Pancreas (tissue), 10 donors: ENCODE results near the gene TUBA4B. TPM values are rescaled to one million over a fixed set of nuclear protein-coding genes. Genes with fewer than 3 reads are reported as not detected.
"Not testable (repeated sequence)": the region's sequence is repeated elsewhere in the genome, so short reads cannot be mapped to it uniquely, and the experiment has no call there.

ENCODE experiments used
- ATAC-seq, 4 donors: fragments of 200-7000 bp; cut with Tn5 transposase; one replicate each; pipeline versions ENCODE4 v1.8.0 to v1.9.1; 2020; ENCODE audit warnings: mild to moderate bottlenecking in 4 of 4, moderate library complexity in 4 of 4
- DNase-seq, 6 donors: peaks; one replicate each; pipeline ENCODE4 v3.0.0-alpha.2; 2020
- FAIRE-seq: peaks from 2 replicates; lab custom pipeline; 2012; peaks lifted over from hg19 to GRCh38; lab: Jason Lieb, UNC
- H3K27ac ChIP-seq, 4 donors: fragments of 200-600 bp; sonication (generic); 1 replicate in 3 of 4; 2 replicates in 1 of 4; pipeline versions ENCODE4 v1.5.0 to v1.8.0; 2020
- H3K27me3 ChIP-seq, 4 donors: fragments of 200-600 bp; one replicate each; pipeline ENCODE4 v1.8.0; 2021
- H3K36me3 ChIP-seq, 3 donors: fragments of 200-600 bp; sonication (generic) in 1 of 3; one replicate each; pipeline versions ENCODE4 v1.5.0 to v1.8.0; 2020 to 2021
- H3K4me1 ChIP-seq, 3 donors: fragments of 200-600 bp; one replicate each; pipeline ENCODE4 v1.8.0; 2021
- H3K4me3 ChIP-seq, 4 donors: fragments of 200-600 bp; sonication (generic) in 2 of 4; one replicate each; pipeline versions ENCODE4 v1.5.0 to v1.8.0; 2020 to 2021
- H3K9me3 ChIP-seq, 4 donors: fragments of 200-600 bp; one replicate each; pipeline ENCODE4 v1.8.0; 2021
- WGBS, 2 donors: extraction: QIAGEN DNeasy Blood & Tissue Kit; methylation state at CpG; one replicate each; pipeline ENCODE4 v1.1.7; 2013; 5-methylcytosine and 5-hydroxymethylcytosine counted together
- intact Hi-C, 3 donors: fragments of 100-400 bp; cut with DNase I; formaldehyde crosslinking; loops; one replicate each; pipeline versions ENCODE4 v1.11.1 to v1.14.2; 2022
- microRNA-seq, 2 donors: library from miRNA; unstranded; fragments of <30 nt; microRNA quantifications; one replicate each; pipeline versions ENCODE4 to v1.1.0, GENCODE V29; 2019 to 2020
- polyA plus RNA-seq, 2 donors: library from polyadenylated mRNA; stranded (reverse); fragments of 200-250 nt; gene quantifications; one replicate each; pipeline ENCODE4 v1.2.3, GENCODE V29; 2013
- total RNA-seq, 6 donors: library from RNA; stranded (reverse); fragmentation: NEBNext Ultra II Directional in 4 of 6; extraction: Animal tissue kit (Norgen Biotek cat#: 25700) in 4 of 6; gene quantifications; one replicate each; pipeline versions ENCODE4 v1.2.1 to v1.2.4, GENCODE V29; 2021 to 2023
- TF ChIP-seq, protein P1 (sequence below), 4 donors: fragments of 200-600 bp; sonication (generic) in 3 of 4; IDR thresholded peaks; one replicate each; pipeline versions ENCODE4 v1.5.0 to v1.8.0; 2021; ENCODE audit warnings: antibody characterized with exemption in 4 of 4
- donor health status: healthy with polysubstance abuse.
- donor health status: DM: no; HTN: no; CAD: no; lungs with moderate emphysema.
- donor health status: DM: no; HTN: no; CAD: no.
- donor health status: control.
- donor health status: control.
- donor health status: Bipolar disorder and iron deficiency.
- donor health status: DM: yes; HTN: yes; CAD: no.
- donor health status: DM: no; HTN: no; CAD: no.
- donor health status: DM: no; HTN: no; CAD: no.
- donor health status: DM: yes; HTN: yes; CAD: no.

TUBA4B gene
- total and polyA plus RNA-seq, 8 donors: not detected

DNA sequence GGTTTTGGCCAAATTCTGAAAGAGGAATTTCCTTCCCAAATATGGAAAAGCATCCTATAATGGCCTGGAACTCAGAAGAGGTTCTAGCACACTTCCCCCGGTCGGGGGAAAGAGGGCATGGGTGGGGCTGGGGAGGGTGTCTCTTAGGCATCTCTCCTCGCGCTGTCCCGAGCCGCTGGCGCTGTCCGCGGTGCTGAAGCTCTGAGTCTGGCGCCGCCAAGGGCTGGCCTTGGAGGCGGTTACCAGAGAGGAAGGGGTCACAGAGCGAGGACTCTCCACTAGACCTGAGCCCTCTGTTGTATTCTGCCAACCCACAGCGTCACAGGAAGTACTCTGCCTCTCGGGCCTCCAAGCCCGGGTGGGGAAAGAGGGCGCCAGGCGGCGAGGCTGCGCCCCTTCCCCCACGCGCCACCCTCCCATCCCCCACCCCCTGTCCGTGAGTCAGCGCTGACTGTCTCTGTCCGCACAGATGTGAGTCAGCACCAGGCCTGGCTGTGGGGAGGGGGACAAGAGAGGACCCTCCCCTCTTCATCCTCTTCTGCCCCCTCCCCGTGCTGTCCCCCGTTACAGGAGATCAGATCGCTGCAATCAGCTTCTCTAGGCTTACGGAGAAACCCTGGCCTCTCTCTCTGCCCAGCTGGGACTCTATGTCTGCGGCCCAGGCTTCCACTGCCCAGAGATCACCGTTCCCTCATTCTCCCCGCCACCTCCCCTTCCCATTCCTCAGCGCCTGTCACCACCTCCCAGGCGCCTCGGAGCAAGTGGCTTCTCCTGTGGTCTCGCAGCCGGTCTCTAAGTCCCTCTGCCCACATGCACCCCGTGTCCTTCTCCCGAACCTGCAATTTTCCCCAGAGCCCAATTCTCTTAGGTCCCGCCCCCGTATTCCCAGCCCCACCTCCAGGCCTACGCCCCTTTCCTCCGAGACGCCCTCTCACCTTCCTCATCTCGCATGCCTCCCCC, 55.4 kb downstream of the TUBA4B start:
- no peaks in the 10 kb centered on the region for H3K4me1 ChIP-seq
- ATAC-seq (peak; percentile 79 to 97 (median 84)), FAIRE-seq (no peak), DNase-seq (peak in 5 of 6 donors; percentile 53 to 89 (median 77))
- peak overlapping the region in 1 of 4 donors; percentile 6 for H3K4me3 ChIP-seq
- intact Hi-C loops: loop anchor here in 2 of 3 donors (10.0 kb wide), 2 partner anchors 144 to 274 kb away; partner anchors contain the start of gene NHEJ1 (in 1 of the 2)
- no peaks in the 10 kb centered on the region for H3K9me3 ChIP-seq
- peaks cover 0 to 13% (median 2%) of the 10 kb centered on the region in 4 donors for H3K27me3 ChIP-seq
- no peak overlapping the region for H3K27ac ChIP-seq
- TF ChIP-seq, protein P1, sequence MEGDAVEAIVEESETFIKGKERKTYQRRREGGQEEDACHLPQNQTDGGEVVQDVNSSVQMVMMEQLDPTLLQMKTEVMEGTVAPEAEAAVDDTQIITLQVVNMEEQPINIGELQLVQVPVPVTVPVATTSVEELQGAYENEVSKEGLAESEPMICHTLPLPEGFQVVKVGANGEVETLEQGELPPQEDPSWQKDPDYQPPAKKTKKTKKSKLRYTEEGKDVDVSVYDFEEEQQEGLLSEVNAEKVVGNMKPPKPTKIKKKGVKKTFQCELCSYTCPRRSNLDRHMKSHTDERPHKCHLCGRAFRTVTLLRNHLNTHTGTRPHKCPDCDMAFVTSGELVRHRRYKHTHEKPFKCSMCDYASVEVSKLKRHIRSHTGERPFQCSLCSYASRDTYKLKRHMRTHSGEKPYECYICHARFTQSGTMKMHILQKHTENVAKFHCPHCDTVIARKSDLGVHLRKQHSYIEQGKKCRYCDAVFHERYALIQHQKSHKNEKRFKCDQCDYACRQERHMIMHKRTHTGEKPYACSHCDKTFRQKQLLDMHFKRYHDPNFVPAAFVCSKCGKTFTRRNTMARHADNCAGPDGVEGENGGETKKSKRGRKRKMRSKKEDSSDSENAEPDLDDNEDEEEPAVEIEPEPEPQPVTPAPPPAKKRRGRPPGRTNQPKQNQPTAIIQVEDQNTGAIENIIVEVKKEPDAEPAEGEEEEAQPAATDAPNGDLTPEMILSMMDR (IDR thresholded peaks at IDR 0.05): no peak
- WGBS, 2 donors: 5 to 6% methylated on average over 43 to 45 of the region's 45 CpGs
- H3K36me3 ChIP-seq: no peaks in the 10 kb centered on the region

DNA sequence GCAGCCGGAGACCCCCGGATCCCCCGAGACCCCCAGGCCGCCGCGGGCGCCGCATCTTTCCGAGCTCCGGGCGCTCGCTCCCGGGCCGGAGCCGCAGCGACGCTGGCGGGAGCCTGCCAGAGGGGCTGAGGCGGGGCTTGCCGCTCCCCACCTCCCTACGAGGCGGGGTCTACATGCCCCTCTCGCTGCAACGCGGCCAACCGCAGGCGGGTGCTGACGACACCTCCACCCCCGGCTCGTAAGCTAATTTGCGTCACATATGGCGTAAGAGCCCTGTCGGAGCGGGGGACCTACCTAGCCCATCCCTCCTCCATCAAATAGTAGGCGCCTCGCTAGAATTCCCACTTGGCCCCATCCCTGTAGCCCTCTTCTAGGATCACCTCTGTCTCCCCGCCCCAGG, 56.2 kb downstream of the TUBA4B start, which contains the start of gene PTPRN:
Gene PTPRN (minus strand): TSS at position 124 of the 400 bp plus-strand sequence. CDS start 69 bp downstream, at position 55.
- H3K36me3 ChIP-seq: no peaks in the 10 kb centered on the region
- DNase-seq (no peak), ATAC-seq (peak in 3 of 4 donors; percentile 37 to 87 (median 81)), FAIRE-seq (no peak)
- intact Hi-C loops: loop anchor here in 2 of 3 donors (10.0 kb wide), 2 partner anchors 144 to 274 kb away; partner anchors contain the start of gene NHEJ1 (in 1 of the 2)
- peaks cover 0 to 13% (median 2%) of the 10 kb centered on the region in 4 donors for H3K27me3 ChIP-seq
- H3K4me1 ChIP-seq: no peaks in the 10 kb centered on the region
- TF ChIP-seq, protein P1 (IDR thresholded peaks at IDR 0.05): no peak
- peak within 1 kb of the TSS in 1 of 4 donors; percentile 6 for H3K4me3 ChIP-seq
- 4% methylated on average over 35 to 37 of the region's 37 CpGs for WGBS, 2 donors
- H3K9me3 ChIP-seq: no peaks in the 10 kb centered on the region
- no peak within 1 kb of the TSS for H3K27ac ChIP-seq

DNA sequence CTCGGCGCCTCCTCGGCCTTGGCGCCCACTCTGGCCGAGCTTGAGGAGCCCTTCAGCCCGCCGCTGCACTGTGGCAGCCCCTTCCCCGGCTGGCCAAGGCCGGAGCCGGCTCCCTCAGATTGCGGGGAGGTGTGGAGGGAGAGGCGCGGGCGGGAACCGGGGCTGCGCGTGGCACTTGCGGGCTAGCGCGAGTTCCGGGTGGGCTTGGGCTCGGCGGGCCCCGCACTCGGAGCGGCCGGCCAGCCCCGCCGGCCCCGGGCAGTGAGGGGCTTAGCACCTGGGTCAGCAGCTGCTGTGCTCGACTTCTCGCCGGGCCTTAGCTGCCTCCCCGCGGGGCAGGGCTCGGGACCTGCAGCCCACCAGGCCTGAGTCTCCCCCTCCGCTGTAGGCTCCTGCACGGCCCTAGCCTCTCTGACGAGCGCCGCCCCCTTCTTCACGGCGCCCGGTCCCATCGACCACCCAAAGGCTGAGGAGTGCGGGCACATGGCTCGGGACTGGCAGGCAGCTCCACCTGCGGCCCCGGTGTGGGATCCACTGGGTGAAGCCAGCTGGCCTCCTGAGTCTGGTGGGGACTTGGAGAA, 59.7 kb downstream of the TUBA4B start:
- H3K4me1 ChIP-seq, H3K27ac ChIP-seq, FAIRE-seq, H3K36me3 ChIP-seq, intact Hi-C loops, ATAC-seq, H3K4me3 ChIP-seq, DNase-seq, H3K9me3 ChIP-seq: not testable (repeated sequence)
- H3K27me3 ChIP-seq: peaks cover 0 to 13% (median 2%) of the 10 kb centered on the region in 4 donors
- 80 to 84% methylated on average over 31 to 49 of the region's 49 CpGs for WGBS, 2 donors

- FAIRE-seq (no peak), ATAC-seq (no peak), DNase-seq (no peak)
- no peak overlapping the region for H3K27ac ChIP-seq
- no peak overlapping the region for H3K4me3 ChIP-seq
- no peaks in the 10 kb centered on the region for H3K9me3 ChIP-seq
- no peaks in the 10 kb centered on the region for H3K36me3 ChIP-seq
- H3K4me1 ChIP-seq: no peaks in the 10 kb centered on the region
- intact Hi-C loops: no loop called here
- peaks cover 0 to 1% (median 0%) of the 10 kb centered on the region in 4 donors for H3K27me3 ChIP-seq
- TF ChIP-seq, protein P1 (IDR thresholded peaks at IDR 0.05): no peak
- 85 to 86% methylated on average over 16 of the region's 16 CpGs for WGBS, 2 donors
Measured at GRCh38 chr2:219314804-219315468, 61.9 kb downstream of the TUBA4B start.

Small RNA genes within 50 kb of the gene (microRNA-seq; reads per million reads assigned to microRNA genes)
- 0 to 1.2 reads per million in 2 donors for gene MIR153-1

Other genes starting within 250 kb of the TUBA4B start
- gene CFAP65, start 211.7 kb upstream of the TUBA4B start, total RNA-seq: under 1 TPM; 0.06 to 0.22 (median 0.12) TPM
- under 1 TPM; 0.19 to 0.38 TPM for gene CFAP65, start 211.7 kb upstream of the TUBA4B start, polyA plus RNA-seq
- under 1 TPM in 2 of 6 donors, not detected in 4; 0.09 to 0.19 TPM for gene IHH, start 192.3 kb upstream of the TUBA4B start, total RNA-seq
- gene IHH, start 192.3 kb upstream of the TUBA4B start, polyA plus RNA-seq: under 1 TPM in 1 of 2 donors, not detected in 1; 0.09 TPM
- 1 to 10 TPM; 3.9 to 8.7 (median 7.4) TPM for gene NHEJ1, start 92.4 kb upstream of the TUBA4B start, total RNA-seq
- gene NHEJ1, start 92.4 kb upstream of the TUBA4B start, polyA plus RNA-seq: 1 to 10 TPM; 4.1 to 4.2 TPM
- gene SLC23A3, start 83.2 kb upstream of the TUBA4B start, total RNA-seq: 1 to 10 TPM in 1 of 6 donors, under 1 TPM in 5; 0.16 to 2.4 (median 0.68) TPM
- 1 to 10 TPM; 1.8 to 3.0 TPM for gene SLC23A3, start 83.2 kb upstream of the TUBA4B start, polyA plus RNA-seq
- 10 to 100 TPM; 20.1 to 32.9 (median 26.1) TPM for gene CNPPD1, start 76.3 kb upstream of the TUBA4B start, total RNA-seq
- gene CNPPD1, start 76.3 kb upstream of the TUBA4B start, polyA plus RNA-seq: 10 to 100 TPM; 23.6 to 28.0 TPM
- 10 to 100 TPM; 38.7 to 59.4 (median 46.2) TPM for gene RETREG2, start 75.0 kb upstream of the TUBA4B start, total RNA-seq
- 10 to 100 TPM; 31.6 to 59.0 TPM for gene RETREG2, start 75.0 kb upstream of the TUBA4B start, polyA plus RNA-seq
- gene ZFAND2B, start 46.5 kb upstream of the TUBA4B start, total RNA-seq: 10 to 100 TPM; 18.9 to 28.2 (median 23.6) TPM
- gene ZFAND2B, start 46.5 kb upstream of the TUBA4B start, polyA plus RNA-seq: 10 to 100 TPM; 39.0 to 66.9 TPM
- gene ABCB6, start 34.3 kb upstream of the TUBA4B start, total RNA-seq: 1 to 10 TPM; 3.8 to 8.9 (median 6.3) TPM
- 10 to 100 TPM; 26.4 to 36.7 TPM for gene ABCB6, start 34.3 kb upstream of the TUBA4B start, polyA plus RNA-seq
- gene ATG9A, start 23.6 kb upstream of the TUBA4B start, total RNA-seq: 10 to 100 TPM; 17.7 to 25.5 (median 20.5) TPM
- gene ATG9A, start 23.6 kb upstream of the TUBA4B start, polyA plus RNA-seq: 10 to 100 TPM; 12.1 to 19.2 TPM
- gene ANKZF1, start 23.4 kb upstream of the TUBA4B start, total RNA-seq: 10 to 100 TPM; 17.7 to 36.5 (median 28.7) TPM
- gene ANKZF1, start 23.4 kb upstream of the TUBA4B start, polyA plus RNA-seq: 10 to 100 TPM; 66.0 to 85.0 TPM
- gene GLB1L, start 7.8 kb upstream of the TUBA4B start, total RNA-seq: 1 to 10 TPM; 1.8 to 4.1 (median 2.3) TPM
- 1 to 10 TPM; 4.3 to 6.9 TPM for gene GLB1L, start 7.8 kb upstream of the TUBA4B start, polyA plus RNA-seq
- 10 to 100 TPM; 14.7 to 18.5 (median 16.8) TPM for gene STK16, start 7.8 kb upstream of the TUBA4B start, total RNA-seq
- 10 to 100 TPM; 17.1 to 28.4 TPM for gene STK16, start 7.8 kb upstream of the TUBA4B start, polyA plus RNA-seq
- 10 to 100 TPM; 12.2 to 19.5 (median 13.3) TPM for gene TUBA4A, start 675 bp downstream of the TUBA4B start, total RNA-seq
- 10 to 100 TPM; 15.6 to 51.5 TPM for gene TUBA4A, start 675 bp downstream of the TUBA4B start, polyA plus RNA-seq
- 10 to 100 TPM; 44.5 to 66.7 (median 60.8) TPM for gene DNAJB2, start 26.1 kb downstream of the TUBA4B start, total RNA-seq
- gene DNAJB2, start 26.1 kb downstream of the TUBA4B start, polyA plus RNA-seq: 10 to 100 TPM; 82.3 to 96.3 TPM
- 10 to 100 TPM in 4 of 6 donors, 1 to 10 TPM in 2; 6.3 to 81.7 (median 23.7) TPM for gene PTPRN, start 56.2 kb downstream of the TUBA4B start, total RNA-seq
- 100 to 1,000 TPM in 1 of 2 donors, 10 to 100 TPM in 1; 58.3 to 220 TPM for gene PTPRN, start 56.2 kb downstream of the TUBA4B start, polyA plus RNA-seq
- gene RESP18, start 79.5 kb downstream of the TUBA4B start, total RNA-seq: not detected
- under 1 TPM in 1 of 2 donors, not detected in 1; 0.16 TPM for gene RESP18, start 79.5 kb downstream of the TUBA4B start, polyA plus RNA-seq
- 10 to 100 TPM; 21.0 to 32.8 (median 25.1) TPM for gene DNPEP, start 134.7 kb downstream of the TUBA4B start, total RNA-seq
- gene DNPEP, start 134.7 kb downstream of the TUBA4B start, polyA plus RNA-seq: 10 to 100 TPM; 54.6 to 89.4 TPM
- gene DES, start 165.1 kb downstream of the TUBA4B start, total RNA-seq: 1 to 10 TPM in 5 of 6 donors, under 1 TPM in 1; 0.75 to 6.1 (median 1.9) TPM
- 100 to 1,000 TPM in 1 of 2 donors, 10 to 100 TPM in 1; 12.6 to 101 TPM for gene DES, start 165.1 kb downstream of the TUBA4B start, polyA plus RNA-seq
- gene SPEG, start 181.6 kb downstream of the TUBA4B start, total RNA-seq: 1 to 10 TPM; 2.6 to 4.9 (median 3.6) TPM
- 10 to 100 TPM; 21.9 to 33.3 TPM for gene SPEG, start 181.6 kb downstream of the TUBA4B start, polyA plus RNA-seq
- gene GMPPA, start 245.6 kb downstream of the TUBA4B start, total RNA-seq: 10 to 100 TPM; 24.4 to 40.6 (median 33.6) TPM
- 10 to 100 TPM; 88.7 to 90.8 TPM for gene GMPPA, start 245.6 kb downstream of the TUBA4B start, polyA plus RNA-seq